ENCODE data around the gene ACVR1.
A peak's percentile ranks its signal among the peaks of the same experiment; 100 is the strongest.
"Not testable (repeated sequence)": the region's sequence is repeated elsewhere in the genome, so short reads cannot be mapped to it uniquely, and the experiment has no call there.

ACVR1 gene

DNA sequence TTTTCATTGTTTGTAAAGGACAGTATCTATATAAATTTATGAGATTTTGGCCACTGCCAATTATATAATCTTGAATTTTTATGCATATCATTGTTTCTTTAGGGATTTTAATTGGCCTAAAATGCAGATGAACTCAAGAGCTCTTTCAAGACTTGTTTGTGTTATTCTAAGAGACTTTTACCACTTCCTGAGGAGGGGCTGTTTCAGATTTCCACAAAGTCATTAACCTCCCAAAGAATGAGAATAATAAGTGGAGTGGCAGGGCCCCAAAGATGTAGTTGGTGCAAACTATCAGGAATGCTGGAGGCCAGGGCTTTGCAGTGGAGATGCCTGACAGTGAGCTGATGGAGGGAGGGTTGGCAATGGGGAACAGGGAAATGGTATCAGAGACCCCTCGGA is 15.5 kb upstream of the ACVR1 start:
- DNase-seq: no peak

DNA sequence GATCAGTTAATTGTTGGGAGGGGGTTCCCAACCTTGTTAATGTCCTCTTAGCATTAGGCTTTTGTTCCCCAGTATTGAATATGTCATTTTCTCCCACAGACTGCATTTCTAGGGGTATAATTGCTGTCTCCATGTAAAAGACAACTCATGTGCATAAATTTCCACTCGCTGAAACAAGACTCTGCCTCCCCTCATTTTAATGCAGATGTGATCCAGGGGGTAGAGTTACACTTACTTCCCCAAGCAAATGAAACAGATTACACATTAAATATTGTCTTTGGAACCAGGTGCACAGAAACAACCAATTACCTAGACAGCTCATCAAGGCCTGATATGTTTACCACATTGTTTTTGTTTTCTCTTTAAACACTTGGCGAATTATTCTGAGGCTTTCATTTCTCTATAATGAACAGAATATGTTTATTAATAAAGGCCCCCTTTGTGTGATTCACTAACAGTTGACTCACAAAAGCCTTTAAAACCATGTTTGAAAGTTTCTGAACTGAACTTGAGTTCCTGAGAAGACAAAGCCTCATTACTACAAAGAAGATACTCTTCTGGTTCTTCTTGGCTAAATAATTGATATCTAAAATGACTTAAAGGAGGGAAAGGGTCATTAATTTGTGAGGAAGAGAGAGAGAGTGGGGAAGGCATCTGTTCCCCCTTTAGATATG is 15.0 kb upstream of the ACVR1 start:
- DNase-seq: no peak

DNA sequence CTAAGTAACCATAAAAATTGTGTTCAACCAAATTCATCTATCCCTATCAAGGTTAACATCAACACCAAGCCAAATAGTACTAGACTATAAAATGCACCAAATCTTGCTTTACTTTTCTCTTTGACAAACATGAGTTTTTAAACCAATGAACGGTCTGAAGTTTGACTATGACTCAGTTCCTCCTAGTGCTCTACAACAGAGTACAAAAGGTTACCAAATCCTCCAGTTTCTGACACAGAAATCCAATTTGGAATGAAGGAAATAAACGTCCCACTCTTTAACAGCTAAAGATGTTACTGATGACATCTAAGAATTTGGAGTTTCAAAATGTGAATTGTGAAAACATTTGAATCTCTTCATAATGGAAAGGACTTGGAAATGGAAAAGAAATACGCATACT is 11.8 kb upstream of the ACVR1 start:
- no peak for DNase-seq

DNA sequence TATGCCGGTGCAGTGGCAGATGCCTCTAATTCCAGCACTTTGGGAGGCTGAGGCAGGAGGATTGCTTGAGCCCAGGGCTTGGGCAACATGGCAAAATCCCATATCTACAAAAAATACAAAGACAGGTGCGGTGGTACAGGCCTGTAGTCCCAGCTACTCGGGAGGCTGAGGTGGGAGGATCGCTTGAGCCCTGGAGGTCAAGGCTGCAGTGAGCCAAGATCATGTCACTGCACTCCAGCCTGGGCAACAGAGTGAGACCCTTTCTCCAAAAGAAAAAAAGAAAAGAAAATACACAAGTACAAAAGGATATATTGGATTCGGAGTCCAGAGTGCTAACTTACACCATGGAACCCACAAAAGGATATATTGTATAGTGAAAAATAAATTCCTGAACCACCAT is 8.4 kb upstream of the ACVR1 start:
- DNase-seq: not testable (repeated sequence)

DNA sequence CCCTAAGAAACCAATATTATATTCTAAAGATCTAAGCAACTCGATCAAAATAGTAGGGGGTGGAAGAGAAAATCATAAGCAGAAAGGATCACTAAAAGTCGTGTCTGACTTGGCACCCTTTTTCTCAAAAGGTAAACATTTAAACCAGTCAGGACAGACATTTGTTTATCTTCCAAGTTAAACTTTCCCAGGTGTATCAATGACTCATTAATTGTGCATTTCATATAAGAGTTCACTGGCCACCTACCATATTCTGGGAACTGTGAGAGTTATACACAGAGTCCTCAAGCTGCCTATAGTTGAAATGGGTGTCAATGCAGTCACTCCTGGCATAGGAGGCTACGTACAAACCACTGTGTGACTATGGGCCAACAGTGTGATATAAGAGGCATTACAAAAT is 4.8 kb upstream of the ACVR1 start:
- DNase-seq: no peak

DNA sequence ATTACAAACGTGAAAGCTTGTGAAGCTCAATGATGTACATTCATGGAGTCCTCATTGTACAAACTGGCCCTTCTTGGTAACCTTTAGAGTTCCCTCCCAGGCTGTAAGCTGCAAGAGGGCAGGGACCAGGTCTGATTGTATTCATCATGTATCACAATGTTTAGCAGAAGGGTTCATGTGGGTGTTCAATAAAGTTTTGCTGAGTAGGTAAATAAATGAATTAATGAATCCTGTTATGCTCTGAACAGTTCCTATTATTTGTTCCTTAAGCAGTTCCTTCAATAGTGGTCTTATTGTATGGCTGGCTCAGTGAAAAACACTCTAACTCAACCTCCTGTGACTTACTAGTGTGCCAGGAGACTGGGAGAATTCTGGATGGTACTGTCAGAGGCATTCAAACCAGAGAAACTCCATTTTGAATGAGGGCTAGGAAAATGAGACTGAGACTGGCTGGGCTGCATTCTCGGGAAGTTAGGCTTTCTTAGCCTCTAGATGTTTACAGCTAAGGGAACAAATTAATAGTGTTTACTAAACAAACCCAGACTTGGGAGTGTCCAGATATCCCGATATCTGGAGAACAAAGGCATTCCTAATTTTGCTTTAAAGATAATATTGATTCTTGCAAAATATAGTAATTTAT is 1.8 kb upstream of the ACVR1 start:
- no peak for DNase-seq

DNA sequence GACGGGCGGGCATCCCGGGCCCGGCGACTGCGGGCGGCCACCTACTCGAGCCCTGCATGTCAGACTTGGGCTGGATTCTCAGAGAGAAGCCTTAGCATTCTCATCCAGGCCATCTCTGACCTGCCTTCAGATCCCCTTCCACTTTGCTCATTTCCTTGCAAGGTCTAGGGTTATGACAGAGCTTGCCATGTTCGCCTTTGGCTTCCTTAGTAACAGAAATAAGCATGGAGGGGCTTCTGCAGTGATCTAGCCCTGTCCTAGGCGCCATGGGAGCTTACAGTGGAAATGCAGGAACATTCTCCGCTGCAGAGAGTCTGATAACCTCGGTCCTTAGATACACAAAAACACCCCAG is 632 bp upstream of the ACVR1 start:
- DNase-seq: peak; percentile 62

DNA sequence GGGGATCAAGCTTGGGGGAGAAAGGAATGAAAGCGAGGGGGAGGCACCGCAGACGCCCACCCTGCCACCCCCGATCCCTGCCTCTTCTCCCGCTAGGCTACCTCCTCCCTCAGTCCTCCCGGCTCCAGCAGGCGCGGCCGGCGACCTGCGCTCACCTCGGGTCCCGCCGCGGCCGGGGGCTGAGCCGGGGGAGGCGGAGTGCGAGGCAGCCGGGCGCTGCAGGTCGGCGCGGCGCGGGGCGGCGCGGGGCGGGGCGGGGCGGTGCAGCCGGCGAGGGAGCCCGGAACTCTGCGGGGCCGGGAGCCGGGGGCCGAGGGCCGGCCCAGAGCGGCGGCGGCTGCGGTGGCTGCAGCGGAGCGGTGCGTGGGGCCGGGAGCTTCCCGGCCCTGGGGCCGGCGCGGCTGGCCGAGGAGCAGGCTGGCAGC is 477 bp downstream of the ACVR1 start:
- DNase-seq: no peak

DNA sequence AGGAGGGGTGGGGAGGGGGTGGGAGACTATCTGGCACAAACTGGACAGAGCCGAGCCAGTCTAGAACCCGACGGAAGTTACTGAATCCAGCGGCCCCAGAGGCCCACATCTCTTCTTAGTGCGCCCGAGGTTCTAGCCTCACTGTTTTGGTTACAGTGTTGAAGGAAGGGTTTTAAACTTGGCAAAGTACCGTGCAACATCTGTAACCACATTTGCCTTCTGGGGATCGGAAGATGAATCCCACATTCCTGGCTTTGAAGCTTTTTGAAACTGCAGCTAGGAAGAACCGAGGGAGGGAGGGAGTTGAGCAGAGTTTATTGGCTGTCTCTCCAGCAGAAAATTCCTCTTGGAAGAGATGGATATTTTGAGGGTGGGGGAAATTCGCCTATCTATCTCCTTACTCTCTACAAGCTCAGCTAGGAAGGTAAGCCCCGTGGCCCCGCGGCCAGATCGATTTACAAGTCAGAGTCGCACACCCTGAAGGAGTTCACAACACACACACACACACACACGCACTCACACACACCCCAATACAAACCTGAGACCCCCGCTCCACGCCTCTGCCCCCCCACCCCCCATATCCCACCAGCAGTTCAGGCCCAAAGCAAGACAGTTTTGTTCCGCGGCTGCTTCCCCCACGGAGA is 1.0 kb downstream of the ACVR1 start:
- DNase-seq: peak; percentile 62

DNA sequence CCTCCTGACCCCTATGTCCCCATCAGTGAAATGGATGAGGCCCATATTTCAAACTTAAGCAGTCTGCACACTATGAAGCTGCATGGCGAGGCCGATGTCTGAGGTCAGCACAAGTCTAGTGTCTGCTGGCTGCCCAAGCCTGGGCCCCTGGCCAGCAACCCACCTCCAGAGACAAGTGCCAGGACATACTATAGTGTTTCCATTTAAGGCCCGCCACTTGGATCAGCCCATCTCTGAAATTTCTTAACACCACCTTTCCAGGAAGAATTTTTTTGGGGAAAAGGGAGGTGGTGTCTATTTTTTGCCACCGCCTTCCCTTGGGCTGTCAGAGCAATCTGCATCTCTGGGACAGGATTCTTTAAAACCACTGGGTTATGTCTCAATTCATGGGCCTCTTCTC is 1.8 kb downstream of the ACVR1 start:
- no peak for DNase-seq

DNA sequence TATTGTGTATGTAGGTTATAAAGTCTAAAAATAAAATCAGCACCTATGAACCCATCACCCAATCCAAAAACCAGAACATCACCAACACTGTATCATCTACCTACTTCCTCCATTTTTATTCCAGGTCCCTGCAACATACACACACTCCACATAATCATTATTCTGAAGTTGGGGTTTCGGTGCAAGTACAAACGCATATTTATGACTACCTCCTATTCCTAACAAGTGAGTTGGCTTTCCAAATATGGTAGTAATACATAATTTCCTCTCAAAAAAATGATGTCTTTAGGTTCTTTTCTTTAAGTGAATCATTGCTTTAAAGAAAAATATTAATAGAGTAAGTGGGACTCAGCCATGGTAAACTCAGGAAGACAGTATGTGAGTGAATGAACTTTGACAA is 3.3 kb downstream of the ACVR1 start:
- DNase-seq: no peak

DNA sequence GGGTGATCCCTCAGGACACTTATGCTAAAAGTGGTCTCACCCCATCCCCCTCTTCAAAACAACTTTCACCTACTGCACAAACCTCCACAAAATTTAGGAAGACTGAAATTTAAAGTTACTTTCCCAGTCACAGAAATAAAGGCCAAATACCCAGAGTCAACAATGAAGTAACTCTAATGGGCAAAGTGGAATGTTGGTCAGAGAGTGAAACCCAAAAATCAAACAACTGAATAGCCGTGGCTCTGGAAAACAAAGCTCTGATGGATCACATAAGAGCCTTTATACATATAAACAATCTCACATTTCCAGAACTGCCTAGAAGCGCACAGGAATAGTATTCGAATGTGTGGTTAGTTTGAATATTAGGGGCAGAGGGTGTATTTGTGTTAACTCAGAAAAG is 4.7 kb downstream of the ACVR1 start:
- DNase-seq: no peak

DNA sequence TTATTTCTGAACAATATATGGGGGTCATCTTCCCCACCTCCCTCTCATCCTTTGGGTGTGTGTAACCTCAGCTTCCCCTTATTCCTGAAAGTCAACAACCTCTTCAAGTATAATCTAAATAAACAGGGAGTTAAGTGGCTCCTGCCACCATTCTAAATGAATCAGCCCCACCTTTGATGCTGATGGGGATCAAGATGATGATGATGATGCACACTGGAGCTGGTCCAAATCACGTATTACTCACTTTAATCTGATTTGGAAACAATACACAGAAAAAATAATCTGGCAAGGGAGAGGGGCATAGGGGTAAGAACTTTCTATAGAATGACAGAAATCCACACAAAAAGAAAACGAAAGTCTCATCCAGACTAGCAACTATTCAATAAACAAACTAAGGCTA is 7.1 kb downstream of the ACVR1 start:
- no peak for DNase-seq

DNA sequence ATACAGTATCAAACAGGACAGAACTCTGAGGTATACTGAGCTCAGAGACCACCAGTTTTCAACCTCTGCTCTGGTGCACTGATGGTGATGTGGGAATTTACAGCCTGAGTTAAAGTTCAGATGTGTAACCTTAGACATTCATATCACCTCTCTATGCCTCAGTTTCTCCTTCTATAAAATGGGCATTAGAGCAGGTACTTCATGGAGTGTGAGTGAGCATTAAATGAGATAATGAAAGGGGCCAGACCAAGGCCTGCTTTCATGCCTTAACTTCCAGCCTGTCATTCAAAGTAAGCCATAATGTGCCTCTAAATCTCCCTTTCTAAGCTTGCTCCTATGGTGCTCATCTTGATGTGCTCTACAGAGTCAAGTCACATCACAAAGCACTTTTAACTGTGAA is 8.4 kb downstream of the ACVR1 start:
- DNase-seq: no peak

DNA sequence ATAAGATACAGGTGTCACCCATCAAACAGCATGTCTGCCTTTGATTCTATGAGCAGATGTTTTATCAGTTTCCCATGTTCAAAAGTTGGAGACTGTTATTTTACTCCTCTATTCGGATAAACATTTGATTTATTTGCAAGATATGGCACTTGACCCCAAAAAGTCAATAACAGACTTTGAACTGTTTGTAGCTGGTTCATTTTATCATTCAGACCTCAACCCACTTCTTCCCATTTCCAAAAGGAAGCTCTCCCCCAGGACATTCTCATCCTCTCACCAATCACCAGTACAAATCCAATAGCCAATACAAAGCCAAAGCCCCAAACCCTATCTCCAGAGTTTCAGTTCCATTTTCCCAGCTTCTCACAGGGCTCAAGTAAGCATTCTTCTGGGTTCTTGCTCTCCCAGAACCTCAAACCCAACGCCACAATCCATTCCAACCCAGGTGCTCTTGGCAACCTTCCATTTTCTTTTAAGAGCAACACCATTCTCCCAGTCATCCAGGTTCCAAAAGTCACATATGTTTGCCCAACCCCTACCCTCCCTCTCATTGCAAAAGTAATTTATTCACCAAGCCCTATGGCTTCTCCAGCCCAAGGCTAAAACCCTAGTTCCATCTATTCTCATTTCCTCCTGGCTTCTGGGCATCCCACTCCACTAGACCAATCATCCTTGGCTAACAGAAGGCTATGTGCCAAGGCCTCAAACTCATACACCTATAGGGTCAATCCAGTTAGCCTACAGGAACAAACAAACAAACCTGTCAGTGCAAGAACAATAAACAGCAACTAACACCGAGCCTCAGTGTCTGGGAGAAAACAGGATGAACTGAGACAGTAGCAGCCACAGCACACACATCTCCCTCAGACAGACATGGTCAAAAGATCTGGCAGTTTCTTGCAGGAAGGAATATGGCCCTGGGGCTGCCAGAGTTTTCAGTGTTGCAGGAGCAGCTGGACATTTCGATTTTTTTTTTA is 9.2 kb downstream of the ACVR1 start:
- no peak for DNase-seq

DNA sequence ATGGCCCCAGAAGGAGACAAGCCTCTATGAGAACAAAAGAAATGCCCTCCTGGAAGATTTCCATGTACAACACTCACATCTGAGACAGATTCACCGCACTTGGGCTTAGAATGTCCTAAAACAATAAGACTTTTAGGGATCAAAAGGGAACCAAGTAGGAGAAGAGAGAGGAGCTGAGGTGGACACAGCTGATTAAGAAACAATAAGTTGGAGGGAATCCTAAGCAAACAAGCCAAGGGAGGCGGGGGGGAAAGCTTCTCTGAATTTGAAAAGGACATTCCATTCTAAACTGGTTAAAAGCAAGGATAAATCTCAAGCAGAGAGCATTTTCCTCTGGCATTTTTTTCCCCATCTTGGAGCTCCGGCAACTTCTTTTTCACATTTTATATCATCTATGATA is 9.9 kb downstream of the ACVR1 start:
- DNase-seq: no peak

DNA sequence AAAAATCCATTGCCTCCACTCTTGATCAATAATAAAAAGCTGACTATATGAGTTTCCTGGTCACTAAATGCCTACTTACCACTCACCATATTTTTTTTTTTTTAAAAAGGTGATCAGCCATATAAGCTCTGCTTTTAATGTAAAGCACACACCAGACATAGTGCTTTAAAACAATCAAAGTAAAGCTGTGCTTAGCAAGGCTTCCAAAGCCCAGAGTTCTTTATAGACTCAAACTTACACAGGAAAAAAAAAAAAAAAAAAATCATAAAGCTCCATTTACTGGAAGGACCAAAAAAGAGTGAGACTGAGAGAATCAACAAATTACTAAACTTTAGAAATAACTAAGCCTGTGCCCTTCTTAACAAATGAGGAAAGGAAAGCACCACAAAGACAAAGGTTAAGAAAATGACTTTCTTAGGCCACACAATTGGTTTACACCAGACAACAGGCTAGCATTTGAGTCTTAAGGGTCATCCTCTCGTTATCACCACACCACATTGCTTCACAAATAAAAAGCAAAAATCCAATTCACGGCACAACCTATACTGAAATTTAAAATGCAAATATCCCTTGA is 11.2 kb downstream of the ACVR1 start:
- DNase-seq: no peak

DNA sequence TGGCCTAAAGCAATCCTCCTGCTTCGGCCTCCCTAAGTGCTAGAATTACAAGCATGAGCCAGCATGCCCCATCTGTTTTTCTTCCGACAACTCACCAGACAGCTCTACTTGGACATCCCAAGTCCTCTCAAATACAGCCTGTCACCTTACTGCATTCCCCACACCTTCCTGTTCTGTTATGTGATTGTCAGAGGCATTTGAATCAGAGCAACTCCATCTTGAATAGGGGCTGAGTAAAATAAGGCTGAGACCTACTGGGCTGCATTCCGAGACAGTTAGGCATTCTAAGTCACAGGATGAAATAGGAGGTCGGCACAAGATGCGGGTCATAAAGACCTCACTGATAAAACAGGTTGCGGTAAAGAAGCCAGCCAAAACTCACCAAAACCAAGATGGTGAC is 17.3 kb downstream of the ACVR1 start:
- no peak for DNase-seq

DNA sequence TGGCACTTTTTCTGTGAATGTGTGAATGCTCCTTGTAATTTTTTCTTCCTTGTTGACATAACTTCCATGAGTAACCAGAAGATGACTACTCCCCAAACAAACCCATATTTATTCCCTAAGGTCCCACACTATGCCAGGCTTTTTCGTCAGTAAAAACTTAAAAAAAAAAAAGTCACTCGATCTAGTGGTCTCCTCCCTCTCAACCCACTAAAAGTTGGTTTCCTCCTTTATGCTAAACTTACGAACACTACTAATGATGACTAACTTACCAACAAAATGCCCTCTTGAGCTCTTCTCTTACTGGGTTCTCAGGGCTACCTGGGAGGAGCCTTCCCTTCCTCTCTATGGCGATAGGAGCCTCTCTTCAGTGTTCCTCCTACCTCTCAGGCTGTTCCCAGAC is 18.2 kb downstream of the ACVR1 start:
- DNase-seq: no peak

DNA sequence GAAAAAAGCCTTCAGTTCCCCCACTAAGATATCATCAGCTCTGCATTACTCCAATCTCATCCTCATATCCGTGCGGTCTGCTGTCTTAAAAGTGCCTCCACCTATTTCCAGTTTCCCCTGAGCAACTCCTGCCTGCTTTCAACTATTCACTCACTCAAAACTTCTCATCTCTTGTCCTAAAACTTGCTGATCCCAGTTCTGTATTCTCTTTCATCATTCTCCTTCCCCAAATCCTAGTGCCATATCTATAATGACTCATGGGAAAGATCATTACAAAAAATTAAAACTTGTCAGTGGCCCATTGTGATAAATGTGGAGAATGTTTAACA is 20.0 kb downstream of the ACVR1 start:
- DNase-seq: no peak

DNA sequence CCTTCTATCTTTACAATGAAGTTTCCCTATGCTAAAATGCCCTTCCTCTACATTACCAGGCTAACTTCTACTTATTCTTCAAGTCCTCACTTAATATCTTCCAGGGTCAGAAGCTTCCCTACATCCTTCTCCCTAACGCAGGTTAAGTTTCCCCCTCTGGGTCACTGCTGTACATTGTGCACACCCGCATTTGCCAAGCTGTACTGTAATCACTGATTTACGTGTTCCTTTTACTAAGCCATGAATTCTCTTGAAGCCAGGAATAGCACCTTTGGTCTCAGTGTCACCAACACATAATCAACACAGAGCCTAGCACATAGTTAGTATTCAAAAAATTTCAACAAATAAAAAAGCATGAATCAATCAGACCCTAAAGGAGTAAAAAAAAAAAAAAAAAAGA is 22.3 kb downstream of the ACVR1 start:
- no peak for DNase-seq

DNA sequence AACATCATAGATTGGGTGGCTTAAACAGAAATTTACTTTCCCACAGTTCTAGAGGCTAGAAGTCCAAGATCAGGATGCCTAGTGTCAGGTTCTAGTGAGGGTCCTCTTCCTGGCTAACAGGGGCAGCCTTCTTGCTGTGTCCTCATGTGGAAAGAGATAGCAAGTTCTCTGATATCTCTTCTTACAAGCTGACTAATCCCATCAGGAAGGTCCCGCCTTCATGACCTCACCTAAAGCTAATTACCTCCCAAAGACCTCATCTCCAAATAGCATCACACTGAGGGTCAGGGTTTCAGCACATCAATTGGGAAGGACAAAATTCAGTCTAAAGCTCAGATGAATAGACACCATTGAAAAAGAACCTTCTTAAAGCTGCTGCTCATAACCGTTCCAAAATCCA is 22.9 kb downstream of the ACVR1 start:
- no peak for DNase-seq

DNA sequence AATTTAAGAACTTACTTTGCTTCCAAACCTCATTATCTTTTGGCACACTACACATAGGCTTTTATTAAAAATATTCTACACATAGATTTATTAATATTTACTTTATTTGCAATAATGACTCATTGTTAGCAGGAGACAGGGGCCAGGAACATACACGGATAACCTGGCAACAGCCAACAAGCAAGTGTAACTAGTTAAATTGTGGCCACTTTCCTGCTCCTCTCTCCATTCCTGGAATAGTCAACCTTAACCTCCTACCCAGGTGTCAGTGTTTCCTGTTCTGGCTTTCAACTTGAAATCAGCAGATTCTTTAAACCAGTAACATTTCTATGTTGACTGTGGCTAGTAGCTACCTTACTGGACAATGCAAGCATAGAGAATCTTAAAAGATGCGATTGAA is 26.5 kb downstream of the ACVR1 start:
- no peak for DNase-seq

All from NCI-H2227 treated with DMSO at 0.1 percent for 48 hours (cell line).